Endothelial cell (in vitro differentiated cells): ENCODE results near the gene SLC25A25. TPM values are rescaled to one million over a fixed set of nuclear protein-coding genes. Genes with fewer than 3 reads are reported as not detected.
A peak's percentile ranks its signal among the peaks of the same experiment; 100 is the strongest.

Source experiments
- DNase-seq: peaks from one replicate; pipeline ENCODE4 v3.0.0; 2021; ENCODE audit warnings: low spot score
- H3K27ac Mint-ChIP-seq: one replicate; pipeline ENCODE4 v1.8.0; 2021; ENCODE audit warnings: mixed read lengths, inconsistent platforms; ENCODE audit not compliant: unreplicated experiment
- H3K27me3 Mint-ChIP-seq: one replicate; pipeline ENCODE4 v1.8.0; 2021; ENCODE audit warnings: mild to moderate bottlenecking, moderate library complexity, mixed read lengths, inconsistent platforms; ENCODE audit not compliant: unreplicated experiment
- H3K36me3 Mint-ChIP-seq: one replicate; pipeline ENCODE4 v1.8.0; 2021; ENCODE audit warnings: mild to moderate bottlenecking, low read depth, mixed read lengths, inconsistent platforms; ENCODE audit not compliant: unreplicated experiment
- H3K4me1 Mint-ChIP-seq: one replicate; pipeline ENCODE4 v1.8.0; 2021; ENCODE audit warnings: mild to moderate bottlenecking, mixed read lengths, inconsistent platforms; ENCODE audit not compliant: unreplicated experiment
- H3K4me3 Mint-ChIP-seq: one replicate; pipeline ENCODE4 v1.8.0; 2021; ENCODE audit warnings: mild to moderate bottlenecking, mixed read lengths, inconsistent platforms; ENCODE audit not compliant: unreplicated experiment
- H3K9me3 Mint-ChIP-seq: one replicate; pipeline ENCODE4 v1.8.0; 2021; ENCODE audit warnings: mixed read lengths, inconsistent platforms; ENCODE audit not compliant: unreplicated experiment
- CTCF ChIP-seq: fragments of 200-600 bp; sonication (generic); IDR thresholded peaks from one replicate; pipeline ENCODE4 v1.5.0; 2021; ENCODE audit warnings: antibody characterized with exemption; ENCODE audit not compliant: unreplicated experiment
- total RNA-seq: library from RNA; stranded (reverse); fragmentation: NEBNext Ultra II Directional; extraction: Animal tissue kit (Norgen Biotek cat#: 25700); gene quantifications from one replicate; pipeline ENCODE4 v1.2.1, GENCODE V29; 2021; ENCODE audit not compliant: unreplicated experiment

SLC25A25 gene
- total RNA-seq, 1 donor from 2014 or later = 8.5 TPM

DNA sequence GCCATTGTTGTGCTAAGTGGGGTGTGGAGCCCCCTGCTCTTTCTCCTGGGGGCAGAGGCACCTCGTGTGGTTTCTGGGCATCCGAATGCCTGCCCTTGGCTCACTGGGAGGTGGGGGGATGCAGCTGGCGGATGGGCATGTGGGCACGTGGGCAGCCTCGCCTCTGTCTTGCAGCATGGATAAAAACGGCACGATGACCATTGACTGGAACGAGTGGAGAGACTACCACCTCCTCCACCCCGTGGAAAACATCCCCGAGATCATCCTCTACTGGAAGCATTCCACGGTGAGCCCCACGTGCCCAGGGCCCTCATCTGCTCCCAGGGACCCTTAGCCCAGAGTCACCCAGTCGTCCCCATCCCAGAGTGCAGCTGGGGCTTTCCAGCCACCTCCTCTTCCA, 34.2 kb downstream of the SLC25A25 start:
- Mint-ChIP-seq H3K27me3 (peaks cover 7% of the 10 kb centered on the region), H3K4me1 (peaks cover 25% of the 10 kb centered on the region), H3K27ac (peak overlapping the region; percentile 80), H3K4me3 (no peak overlapping the region), H3K36me3 (peaks cover 14% of the 10 kb centered on the region), H3K9me3 (no peaks in the 10 kb centered on the region)
- no peak for DNase-seq
- no peak for TF ChIP-seq CTCF

GRCh38 chr9:128102861-128103588, 35.0 kb downstream of the SLC25A25 start:
- Mint-ChIP-seq H3K27ac (no peak overlapping the region), H3K36me3 (peaks cover 18% of the 10 kb centered on the region), H3K4me3 (peak overlapping the region; percentile 15), H3K9me3 (no peaks in the 10 kb centered on the region), H3K4me1 (peaks cover 24% of the 10 kb centered on the region), H3K27me3 (peaks cover 7% of the 10 kb centered on the region)
- DNase-seq = no peak
- TF ChIP-seq CTCF = no peak

GRCh38 chr9:128103589-128103962, 35.5 kb downstream of the SLC25A25 start:
- Mint-ChIP-seq H3K27ac (no peak overlapping the region), H3K4me3 (no peak overlapping the region), H3K36me3 (peaks cover 21% of the 10 kb centered on the region), H3K9me3 (no peaks in the 10 kb centered on the region), H3K27me3 (peaks cover 6% of the 10 kb centered on the region), H3K4me1 (peaks cover 21% of the 10 kb centered on the region)
- TF ChIP-seq CTCF = no peak
- no peak for DNase-seq

DNA sequence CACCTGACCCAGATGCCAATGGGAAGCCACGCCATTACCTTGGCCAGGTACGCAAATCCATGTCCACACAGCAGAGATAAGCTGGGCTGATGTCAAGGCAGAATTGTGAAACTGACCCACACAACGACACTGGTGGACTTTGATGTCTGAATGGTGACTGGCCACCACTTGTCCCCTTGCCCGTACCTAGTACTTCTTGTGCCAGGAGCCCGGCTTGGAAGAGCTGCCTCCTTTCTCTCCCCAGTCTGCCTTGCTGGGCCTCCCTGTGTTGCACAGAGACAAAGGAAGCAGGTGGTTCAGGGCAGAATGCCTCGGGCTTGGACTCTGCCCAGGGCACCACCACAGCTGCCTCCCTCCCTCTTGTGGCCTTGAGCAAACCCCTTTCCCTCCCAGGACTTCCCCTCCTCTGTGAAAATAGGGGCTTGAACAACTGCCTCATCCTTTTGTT, 36.2 kb downstream of the SLC25A25 start:
- peaks cover 21% of the 10 kb centered on the region for H3K36me3 Mint-ChIP-seq
- H3K9me3 Mint-ChIP-seq = no peaks in the 10 kb centered on the region
- DNase-seq = no peak
- TF ChIP-seq CTCF = no peak
- peaks cover 2% of the 10 kb centered on the region for H3K27me3 Mint-ChIP-seq
- peak overlapping the region; percentile 31 for H3K27ac Mint-ChIP-seq
- no peak overlapping the region for H3K4me3 Mint-ChIP-seq
- peaks cover 15% of the 10 kb centered on the region for H3K4me1 Mint-ChIP-seq

DNA sequence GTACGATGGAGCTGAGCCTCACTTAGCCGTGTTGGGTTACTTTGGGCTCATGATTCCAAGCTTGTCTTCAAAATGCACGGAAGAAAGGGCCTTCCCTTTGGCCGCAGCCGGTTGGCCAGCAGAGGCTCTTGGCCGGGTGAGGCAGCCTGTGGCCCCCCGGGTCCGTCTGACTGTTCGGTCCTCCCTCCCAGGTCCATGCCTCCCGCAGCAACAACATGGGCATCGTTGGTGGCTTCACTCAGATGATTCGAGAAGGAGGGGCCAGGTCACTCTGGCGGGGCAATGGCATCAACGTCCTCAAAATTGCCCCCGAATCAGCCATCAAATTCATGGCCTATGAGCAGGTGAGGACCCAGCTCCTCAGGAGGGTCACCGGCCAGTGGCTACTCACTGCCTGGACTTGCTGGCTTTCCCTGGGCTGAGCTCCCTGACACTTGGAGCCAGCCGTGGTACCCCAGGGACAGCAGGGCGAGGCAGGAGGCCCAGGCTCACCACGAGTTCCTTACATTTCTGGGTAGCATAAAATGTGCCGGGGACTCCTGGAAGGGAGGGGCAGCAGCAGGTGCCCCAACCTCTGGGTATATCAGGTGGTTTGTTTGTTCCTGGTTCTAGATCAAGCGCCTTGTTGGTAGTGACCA, 37.6 kb downstream of the SLC25A25 start:
- Mint-ChIP-seq H3K4me3 (no peak overlapping the region), H3K4me1 (peaks cover 2% of the 10 kb centered on the region), H3K36me3 (peaks cover 26% of the 10 kb centered on the region), H3K27me3 (peaks cover 4% of the 10 kb centered on the region), H3K9me3 (no peaks in the 10 kb centered on the region), H3K27ac (no peak overlapping the region)
- DNase-seq = no peak
- no peak for TF ChIP-seq CTCF
